Measurements from ENCODE around the gene HMOX1.

The HMOX1 gene

GRCh38 chr22:35430897-35431322 is 50.0 kb downstream of the HMOX1 start:
- peaks cover 0 to 6% (median 2%) of the 10 kb centered on the region in 4 donors for H3K4me1 ChIP-seq
- peaks cover 9 to 23% (median 10%) of the 10 kb centered on the region in 3 donors for H3K36me3 ChIP-seq
- DNase-seq, result peak; percentile 80 to 91
- H3K27me3 ChIP-seq, result no peaks in the 10 kb centered on the region
- H3K4me3 ChIP-seq, result no peak overlapping the region
- no peak overlapping the region for H3K27ac ChIP-seq
- TF ChIP-seq CTCF (IDR thresholded peaks at IDR 0.05), result peak; percentile 98 to 99
- peaks cover 0 to 12% (median 8%) of the 10 kb centered on the region in 3 donors for H3K9me3 ChIP-seq
- intact Hi-C loops (cut with DNase I; ENCODE audit: low total_unique reads), result loop anchor here (2.0 to 5.0 kb wide), 3 partner anchors 152 to 691 kb away; no protein-coding TSS in a partner anchor

- Histone ChIP-seq H3K4me3 (no peak overlapping the region), H3K27ac (no peak overlapping the region), H3K9me3 (peaks cover 0 to 12% (median 8%) of the 10 kb centered on the region in 3 donors), H3K27me3 (no peaks in the 10 kb centered on the region), H3K4me1 (peaks cover 0 to 6% (median 2%) of the 10 kb centered on the region in 4 donors), H3K36me3 (peaks cover 9 to 15% (median 10%) of the 10 kb centered on the region in 3 donors)
- no peak for DNase-seq
- TF ChIP-seq CTCF (IDR thresholded peaks at IDR 0.05), result no peak
- intact Hi-C loops (cut with DNase I; ENCODE audit: low total_unique reads), result loop anchor here (2.0 to 5.0 kb wide), 3 partner anchors 151 to 691 kb away; no protein-coding TSS in a partner anchor
These were observed 50.8 kb downstream of the HMOX1 start for GRCh38 chr22:35431483-35432227.

GRCh38 chr22:35432228-35432905 is 51.5 kb downstream of the HMOX1 start:
- intact Hi-C loops (cut with DNase I; ENCODE audit: low total_unique reads), result loop anchor here (5.0 kb wide), 2 partner anchors 190 to 690 kb away; no protein-coding TSS in a partner anchor
- no peaks in the 10 kb centered on the region for H3K27me3 ChIP-seq
- H3K36me3 ChIP-seq, result peaks cover 9 to 12% (median 10%) of the 10 kb centered on the region in 3 donors
- TF ChIP-seq CTCF (IDR thresholded peaks at IDR 0.05), result no peak
- no peak for DNase-seq
- H3K9me3 ChIP-seq, result peaks cover 0 to 12% (median 8%) of the 10 kb centered on the region in 3 donors
- peaks cover 0 to 6% (median 2%) of the 10 kb centered on the region in 4 donors for H3K4me1 ChIP-seq
- H3K27ac ChIP-seq, result no peak overlapping the region
- H3K4me3 ChIP-seq, result no peak overlapping the region

GRCh38 chr22:35434061-35434710 is 53.3 kb downstream of the HMOX1 start:
- no peak overlapping the region for H3K27ac ChIP-seq
- DNase-seq, result no peak
- peaks cover 9 to 12% (median 10%) of the 10 kb centered on the region in 3 donors for H3K36me3 ChIP-seq
- H3K9me3 ChIP-seq, result peaks cover 0 to 12% (median 8%) of the 10 kb centered on the region in 3 donors
- H3K27me3 ChIP-seq, result no peaks in the 10 kb centered on the region
- no peak overlapping the region for H3K4me3 ChIP-seq
- H3K4me1 ChIP-seq, result peaks cover 0 to 6% (median 2%) of the 10 kb centered on the region in 4 donors
- intact Hi-C loops (cut with DNase I; ENCODE audit: low total_unique reads), result loop anchor here (5.0 kb wide), 2 partner anchors 188 to 688 kb away; no protein-coding TSS in a partner anchor
- no peak for TF ChIP-seq CTCF (IDR thresholded peaks at IDR 0.05)

GRCh38 chr22:35435201-35435740 is 54.4 kb downstream of the HMOX1 start:
- intact Hi-C loops (cut with DNase I; ENCODE audit: low total_unique reads), result no loop called here
- no peak for DNase-seq

More at GRCh38 chr22:35435201-35435740, 54.4 kb downstream of the HMOX1 start:
- H3K4me3 ChIP-seq, result no peak overlapping the region
- H3K4me1 ChIP-seq, result peaks cover 0 to 6% (median 2%) of the 10 kb centered on the region in 4 donors
- peaks cover 0 to 12% (median 8%) of the 10 kb centered on the region in 3 donors for H3K9me3 ChIP-seq
- TF ChIP-seq CTCF (IDR thresholded peaks at IDR 0.05), result no peak
- no peak overlapping the region for H3K27ac ChIP-seq
- no peaks in the 10 kb centered on the region for H3K27me3 ChIP-seq
- H3K36me3 ChIP-seq, result peaks cover 9 to 12% (median 10%) of the 10 kb centered on the region in 3 donors
